ENCODE measurements around the gene PICK1.

PICK1 gene

GRCh38 chr22:38017939-38018885 lies 39.0 kb upstream of the PICK1 start:
- H3K9ac ChIP-seq (ENCODE audit: insufficient read length, low read depth) = no peak overlapping the region
- no peaks in the 10 kb centered on the region for H3K27me3 ChIP-seq (ENCODE audit: insufficient read depth, insufficient read length)
- no peaks in the 10 kb centered on the region for H3K36me3 ChIP-seq (ENCODE audit: insufficient read depth, insufficient read length, low read length)

DNA sequence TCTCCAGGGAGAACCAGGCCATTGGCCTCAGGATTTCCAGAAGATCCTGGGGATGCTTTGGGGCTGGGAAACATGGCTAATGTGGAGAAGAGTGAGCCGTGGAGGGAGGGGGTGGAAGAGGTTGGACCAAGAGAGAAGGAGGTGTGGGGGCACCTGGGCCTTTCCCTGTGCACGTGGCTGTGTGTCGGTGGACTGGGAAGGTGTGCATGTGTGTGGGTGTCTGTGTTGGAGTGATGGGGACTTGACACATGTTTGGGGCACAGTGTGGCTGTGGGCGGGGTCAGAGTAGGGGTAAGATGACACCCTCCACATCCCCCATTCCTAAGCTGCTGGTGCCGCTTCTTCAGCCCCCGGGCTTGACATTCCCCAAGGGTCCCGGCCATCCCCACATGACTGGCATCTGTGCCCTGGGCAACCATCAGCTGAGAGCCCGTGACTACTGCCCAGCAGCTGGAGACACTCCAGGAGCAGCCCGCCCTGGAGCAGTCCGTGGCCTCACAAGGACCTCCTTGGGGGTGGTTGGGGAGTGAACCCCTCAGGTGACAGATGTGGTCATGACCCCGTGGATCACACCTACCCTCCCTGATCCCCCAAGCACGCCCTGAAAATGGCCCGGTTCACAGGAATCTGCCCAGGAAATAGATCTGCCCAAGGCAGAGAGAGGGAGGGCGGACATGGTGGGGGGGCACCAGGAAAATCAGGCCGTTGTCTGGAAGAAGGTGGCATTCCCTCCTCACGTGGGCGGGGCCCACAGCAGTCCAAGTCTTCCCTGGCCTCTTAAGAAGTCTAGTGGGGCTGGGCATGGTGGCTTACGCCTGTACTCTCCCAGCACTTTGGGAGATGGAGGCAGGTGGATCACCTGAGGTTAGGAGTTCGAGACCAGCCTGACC lies 38.0 kb upstream of the PICK1 start:
- no peaks in the 10 kb centered on the region for H3K9me3 ChIP-seq (ENCODE audit: insufficient read depth, low read length)
- no peaks in the 10 kb centered on the region for H3K27me3 ChIP-seq (ENCODE audit: insufficient read depth, insufficient read length)
- no peak overlapping the region for H3K9ac ChIP-seq (ENCODE audit: insufficient read length, low read depth)

More at GRCh38 chr22:38017939-38018885, 39.0 kb upstream of the PICK1 start:
- DNase-seq (ENCODE audit: low read depth, low spot score) = no peak
- Histone ChIP-seq H3K4me3 (ENCODE audit: insufficient read length, low read depth) (no peak overlapping the region), H3K4me1 (ENCODE audit: insufficient read depth, insufficient read length) (peaks cover 10% of the 10 kb centered on the region), H3K9me3 (ENCODE audit: insufficient read depth, low read length) (no peaks in the 10 kb centered on the region)
- TF ChIP-seq SUZ12 (IDR thresholded peaks at IDR 0.05; ENCODE audit: extremely low read depth, insufficient read depth, insufficient read length) (no peak), YY1 (IDR thresholded peaks at IDR 0.05; ENCODE audit: insufficient read depth, insufficient read length) (no peak), ZNF274 (IDR thresholded peaks at IDR 0.05; ENCODE audit: low read depth, low read length) (no peak)

DNA sequence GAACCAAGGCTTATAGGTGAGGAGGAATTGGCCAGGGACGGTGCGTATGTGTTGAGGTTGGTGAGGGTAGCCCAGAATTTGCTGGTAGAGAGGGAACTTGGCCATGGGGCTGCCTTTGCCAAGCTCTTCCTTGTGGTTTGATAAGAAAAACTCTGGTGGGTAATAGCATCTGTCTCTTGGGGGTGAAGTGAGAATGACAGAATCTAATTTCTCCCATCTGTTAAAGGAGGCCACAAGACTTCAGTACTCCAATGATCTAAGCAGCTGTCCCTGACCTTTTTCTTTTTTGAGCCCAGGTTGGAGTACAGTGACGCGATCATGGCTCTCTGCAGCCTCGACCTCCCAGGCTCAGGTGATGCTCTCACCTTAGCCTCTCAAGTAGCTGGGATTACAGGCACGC lies 36.0 kb upstream of the PICK1 start:
- peaks cover 2% of the 10 kb centered on the region for H3K27me3 ChIP-seq (ENCODE audit: insufficient read depth, insufficient read length)
- DNase-seq (ENCODE audit: low read depth, low spot score) = no peak
- H3K9me3 ChIP-seq (ENCODE audit: insufficient read depth, low read length) = no peaks in the 10 kb centered on the region
- TF ChIP-seq YY1 (IDR thresholded peaks at IDR 0.05; ENCODE audit: insufficient read depth, insufficient read length) (no peak), SUZ12 (IDR thresholded peaks at IDR 0.05; ENCODE audit: extremely low read depth, insufficient read depth, insufficient read length) (no peak), ZNF274 (IDR thresholded peaks at IDR 0.05; ENCODE audit: low read depth, low read length) (no peak)
- H3K36me3 ChIP-seq (ENCODE audit: insufficient read depth, insufficient read length, low read length) = no peaks in the 10 kb centered on the region
- peaks cover 10% of the 10 kb centered on the region for H3K4me1 ChIP-seq (ENCODE audit: insufficient read depth, insufficient read length)
- no peak overlapping the region for H3K4me3 ChIP-seq (ENCODE audit: insufficient read length, low read depth)
- H3K9ac ChIP-seq (ENCODE audit: insufficient read length, low read depth) = no peak overlapping the region

More for the DNA sequence above, 38.0 kb upstream of the PICK1 start:
- no peak for DNase-seq (ENCODE audit: low read depth, low spot score)
- no peaks in the 10 kb centered on the region for H3K36me3 ChIP-seq (ENCODE audit: insufficient read depth, insufficient read length, low read length)
- peaks cover 10% of the 10 kb centered on the region for H3K4me1 ChIP-seq (ENCODE audit: insufficient read depth, insufficient read length)
- TF ChIP-seq SUZ12 (IDR thresholded peaks at IDR 0.05; ENCODE audit: extremely low read depth, insufficient read depth, insufficient read length) = no peak
- no peak for TF ChIP-seq ZNF274 (IDR thresholded peaks at IDR 0.05; ENCODE audit: low read depth, low read length)
- no peak for TF ChIP-seq YY1 (IDR thresholded peaks at IDR 0.05; ENCODE audit: insufficient read depth, insufficient read length)
- H3K4me3 ChIP-seq (ENCODE audit: insufficient read length, low read depth) = no peak overlapping the region

DNA sequence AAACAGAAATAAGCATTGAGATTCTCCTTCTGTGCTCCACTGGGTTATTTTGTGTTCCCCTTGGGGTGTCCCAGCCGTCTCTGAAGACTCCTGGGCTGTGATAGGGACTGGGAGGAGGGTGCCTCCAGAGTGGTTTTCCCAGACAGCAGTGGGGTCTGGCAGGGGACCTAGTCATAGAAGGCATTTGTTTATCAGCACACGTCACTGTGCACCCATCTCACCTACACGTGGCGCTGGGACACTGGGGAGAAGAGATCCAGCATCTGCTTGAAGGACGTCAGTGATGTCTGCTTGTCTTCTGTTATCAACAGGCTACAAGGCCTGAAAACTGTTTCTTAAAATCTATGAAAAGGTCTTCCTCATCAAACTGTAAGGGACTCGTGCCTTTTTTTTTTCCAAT lies 34.2 kb upstream of the PICK1 start:
- Histone ChIP-seq H3K4me3 (ENCODE audit: insufficient read length, low read depth) (no peak overlapping the region), H3K9ac (ENCODE audit: insufficient read length, low read depth) (no peak overlapping the region), H3K4me1 (ENCODE audit: insufficient read depth, insufficient read length) (peaks cover 16% of the 10 kb centered on the region), H3K36me3 (ENCODE audit: insufficient read depth, insufficient read length, low read length) (no peaks in the 10 kb centered on the region), H3K9me3 (ENCODE audit: insufficient read depth, low read length) (no peaks in the 10 kb centered on the region), H3K27me3 (ENCODE audit: insufficient read depth, insufficient read length) (peaks cover 2% of the 10 kb centered on the region)
- TF ChIP-seq YY1 (IDR thresholded peaks at IDR 0.05; ENCODE audit: insufficient read depth, insufficient read length) (no peak), ZNF274 (IDR thresholded peaks at IDR 0.05; ENCODE audit: low read depth, low read length) (no peak), SUZ12 (IDR thresholded peaks at IDR 0.05; ENCODE audit: extremely low read depth, insufficient read depth, insufficient read length) (no peak)
- no peak for DNase-seq (ENCODE audit: low read depth, low spot score)

GRCh38 chr22:38025514-38025913 lies 31.7 kb upstream of the PICK1 start:
- Histone ChIP-seq H3K27me3 (ENCODE audit: insufficient read depth, insufficient read length) (peaks cover 2% of the 10 kb centered on the region), H3K4me3 (ENCODE audit: insufficient read length, low read depth) (no peak overlapping the region), H3K36me3 (ENCODE audit: insufficient read depth, insufficient read length, low read length) (no peaks in the 10 kb centered on the region), H3K9ac (ENCODE audit: insufficient read length, low read depth) (no peak overlapping the region), H3K9me3 (ENCODE audit: insufficient read depth, low read length) (no peaks in the 10 kb centered on the region), H3K4me1 (ENCODE audit: insufficient read depth, insufficient read length) (peaks cover 11% of the 10 kb centered on the region)
- DNase-seq (ENCODE audit: low read depth, low spot score) = no peak
- no peak for TF ChIP-seq SUZ12 (IDR thresholded peaks at IDR 0.05; ENCODE audit: extremely low read depth, insufficient read depth, insufficient read length)

- no peak for DNase-seq (ENCODE audit: low read depth, low spot score)
- Histone ChIP-seq H3K9me3 (ENCODE audit: insufficient read depth, low read length) (no peaks in the 10 kb centered on the region), H3K27me3 (ENCODE audit: insufficient read depth, insufficient read length) (peaks cover 2% of the 10 kb centered on the region), H3K4me1 (ENCODE audit: insufficient read depth, insufficient read length) (peaks cover 6% of the 10 kb centered on the region), H3K36me3 (ENCODE audit: insufficient read depth, insufficient read length, low read length) (no peaks in the 10 kb centered on the region), H3K4me3 (ENCODE audit: insufficient read length, low read depth) (no peak overlapping the region), H3K9ac (ENCODE audit: insufficient read length, low read depth) (peak overlapping the region; percentile 21)
- no peak for TF ChIP-seq YY1 (IDR thresholded peaks at IDR 0.05; ENCODE audit: insufficient read depth, insufficient read length)
- no peak for TF ChIP-seq ZNF274 (IDR thresholded peaks at IDR 0.05; ENCODE audit: low read depth, low read length)
- no peak for TF ChIP-seq SUZ12 (IDR thresholded peaks at IDR 0.05; ENCODE audit: extremely low read depth, insufficient read depth, insufficient read length)
Measured at GRCh38 chr22:38026130-38027111, 30.8 kb upstream of the PICK1 start.
